Fibroblast of skin of right biceps (primary cell): ENCODE data around the gene SMARCA4.

Experiments
- DNase-seq: peaks from one replicate; pipeline ENCODE4 v3.0.0-alpha.2; 2013

Gene SMARCA4

DNA sequence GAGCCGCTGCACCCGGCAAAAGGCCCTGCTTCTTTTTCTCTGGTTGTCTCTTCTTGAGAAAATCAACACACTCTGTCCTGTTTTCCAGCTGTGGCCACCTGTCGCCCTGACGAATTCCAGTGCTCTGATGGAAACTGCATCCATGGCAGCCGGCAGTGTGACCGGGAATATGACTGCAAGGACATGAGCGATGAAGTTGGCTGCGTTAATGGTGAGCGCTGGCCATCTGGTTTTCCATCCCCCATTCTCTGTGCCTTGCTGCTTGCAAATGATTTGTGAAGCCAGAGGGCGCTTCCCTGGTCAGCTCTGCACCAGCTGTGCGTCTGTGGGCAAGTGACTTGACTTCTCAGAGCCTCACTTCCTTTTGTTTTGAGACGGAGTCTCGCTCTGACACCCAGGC lies 145.6 kb downstream of the SMARCA4 start:
- DNase-seq = no peak

DNA sequence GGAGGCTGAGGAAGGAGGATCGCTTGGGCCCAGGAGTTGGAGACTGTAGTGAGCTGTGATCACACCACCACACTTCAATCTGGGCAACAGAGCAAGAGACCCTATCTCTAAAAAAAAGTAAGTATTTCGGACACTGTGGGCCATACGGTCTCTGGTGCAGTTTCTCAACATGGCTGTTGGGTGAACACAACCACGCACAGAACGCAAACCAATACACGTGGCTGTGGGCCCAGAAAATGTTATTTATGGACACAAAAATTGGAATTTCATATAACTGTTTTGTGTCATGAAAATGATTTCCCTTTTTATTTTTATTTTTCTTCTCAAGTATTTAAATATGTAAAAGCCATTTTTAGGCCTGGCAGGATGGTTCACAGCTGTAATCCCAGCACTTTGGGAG lies 147.9 kb downstream of the SMARCA4 start:
- DNase-seq = no peak

DNA sequence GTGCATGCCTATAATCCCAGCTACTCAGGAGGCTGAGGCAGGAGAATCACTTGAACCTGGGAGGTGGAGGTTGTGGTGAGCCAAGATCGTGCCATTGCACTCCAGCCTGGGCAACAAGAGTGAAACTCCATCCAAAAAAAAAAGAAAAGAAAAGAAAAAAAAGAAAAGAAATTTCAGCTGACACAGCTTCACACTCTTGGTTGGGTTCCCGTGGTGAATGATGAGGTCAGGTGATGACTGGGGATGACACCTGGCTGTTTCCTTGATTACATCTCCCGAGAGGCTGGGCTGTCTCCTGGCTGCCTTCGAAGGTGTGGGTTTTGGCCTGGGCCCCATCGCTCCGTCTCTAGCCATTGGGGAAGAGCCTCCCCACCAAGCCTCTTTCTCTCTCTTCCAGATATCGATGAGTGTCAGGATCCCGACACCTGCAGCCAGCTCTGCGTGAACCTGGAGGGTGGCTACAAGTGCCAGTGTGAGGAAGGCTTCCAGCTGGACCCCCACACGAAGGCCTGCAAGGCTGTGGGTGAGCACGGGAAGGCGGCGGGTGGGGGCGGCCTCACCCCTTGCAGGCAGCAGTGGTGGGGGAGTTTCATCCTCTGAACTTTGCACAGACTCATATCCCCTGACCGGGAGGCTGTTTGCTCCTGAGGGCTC lies 150.4 kb downstream of the SMARCA4 start:
- DNase-seq = no peak

DNA sequence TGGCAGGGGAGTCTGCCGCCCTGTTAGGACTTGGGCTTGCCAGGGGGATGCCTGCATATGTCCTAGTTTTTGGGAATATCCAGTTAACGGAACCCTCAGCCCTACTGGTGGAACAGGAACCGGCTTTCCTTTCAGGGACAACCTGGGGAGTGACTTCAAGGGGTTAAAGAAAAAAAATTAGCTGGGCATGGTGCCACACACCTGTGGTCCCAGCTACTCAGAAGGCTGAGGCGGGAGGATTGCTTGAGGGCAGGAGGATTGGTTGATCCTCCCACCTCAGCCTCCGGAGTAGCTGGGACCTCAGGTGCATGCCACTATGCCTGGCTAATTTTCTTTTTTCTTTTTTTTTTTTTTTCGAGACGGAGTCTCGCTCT lies 150.9 kb downstream of the SMARCA4 start:
- no peak for DNase-seq
